ENCODE results near the gene SLC1A2. TPM values are rescaled to one million over a fixed set of nuclear protein-coding genes. Genes with fewer than 3 reads are reported as not detected.

Gene SLC1A2
- total RNA-seq, 1 donor from 2014 or later, result 0.41 TPM

DNA sequence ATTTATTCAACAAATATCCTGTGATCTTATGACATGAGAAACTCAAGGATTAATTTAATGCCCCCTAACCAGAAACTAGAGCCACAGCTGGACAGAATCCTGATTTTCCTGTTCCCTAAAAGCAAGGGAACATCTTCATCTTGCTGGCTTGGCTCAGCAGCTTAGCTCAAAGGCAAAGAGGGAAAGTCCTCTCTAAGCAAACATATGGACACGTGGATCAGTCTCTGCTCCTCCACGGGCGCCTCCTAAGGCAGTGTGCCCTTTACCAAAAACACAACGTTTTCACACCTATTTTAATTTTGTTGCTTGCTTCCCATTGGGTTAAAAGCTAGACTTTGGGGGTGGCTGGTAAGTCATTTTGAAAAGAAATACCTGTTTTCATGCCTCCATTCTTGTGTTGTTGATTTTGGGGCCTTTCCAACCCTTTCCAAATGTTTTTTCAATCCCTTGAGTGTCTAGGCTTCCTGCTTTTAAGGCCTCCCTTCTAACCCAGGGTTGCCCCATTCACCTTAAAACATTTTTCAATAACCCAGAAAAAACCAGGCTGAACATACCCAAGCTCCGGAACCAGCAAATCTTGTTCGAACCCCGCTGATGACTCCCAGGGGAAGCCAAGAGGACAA is 15.5 kb downstream of the SLC1A2 start:
- Mint-ChIP-seq H3K27ac (ENCODE audit: unreplicated experiment) (no peak overlapping the region), H3K4me1 (ENCODE audit: unreplicated experiment) (no peaks in the 10 kb centered on the region), H3K27me3 (ENCODE audit: unreplicated experiment) (no peaks in the 10 kb centered on the region), H3K4me3 (ENCODE audit: unreplicated experiment) (no peak overlapping the region), H3K36me3 (ENCODE audit: low read depth, unreplicated experiment) (no peaks in the 10 kb centered on the region), H3K9me3 (ENCODE audit: unreplicated experiment) (no peaks in the 10 kb centered on the region)
- TF ChIP-seq, protein P1, sequence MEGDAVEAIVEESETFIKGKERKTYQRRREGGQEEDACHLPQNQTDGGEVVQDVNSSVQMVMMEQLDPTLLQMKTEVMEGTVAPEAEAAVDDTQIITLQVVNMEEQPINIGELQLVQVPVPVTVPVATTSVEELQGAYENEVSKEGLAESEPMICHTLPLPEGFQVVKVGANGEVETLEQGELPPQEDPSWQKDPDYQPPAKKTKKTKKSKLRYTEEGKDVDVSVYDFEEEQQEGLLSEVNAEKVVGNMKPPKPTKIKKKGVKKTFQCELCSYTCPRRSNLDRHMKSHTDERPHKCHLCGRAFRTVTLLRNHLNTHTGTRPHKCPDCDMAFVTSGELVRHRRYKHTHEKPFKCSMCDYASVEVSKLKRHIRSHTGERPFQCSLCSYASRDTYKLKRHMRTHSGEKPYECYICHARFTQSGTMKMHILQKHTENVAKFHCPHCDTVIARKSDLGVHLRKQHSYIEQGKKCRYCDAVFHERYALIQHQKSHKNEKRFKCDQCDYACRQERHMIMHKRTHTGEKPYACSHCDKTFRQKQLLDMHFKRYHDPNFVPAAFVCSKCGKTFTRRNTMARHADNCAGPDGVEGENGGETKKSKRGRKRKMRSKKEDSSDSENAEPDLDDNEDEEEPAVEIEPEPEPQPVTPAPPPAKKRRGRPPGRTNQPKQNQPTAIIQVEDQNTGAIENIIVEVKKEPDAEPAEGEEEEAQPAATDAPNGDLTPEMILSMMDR (IDR thresholded peaks at IDR 0.05; ENCODE audit: unreplicated experiment), result no peak
- no peak for DNase-seq (ENCODE audit: low spot score)

DNA sequence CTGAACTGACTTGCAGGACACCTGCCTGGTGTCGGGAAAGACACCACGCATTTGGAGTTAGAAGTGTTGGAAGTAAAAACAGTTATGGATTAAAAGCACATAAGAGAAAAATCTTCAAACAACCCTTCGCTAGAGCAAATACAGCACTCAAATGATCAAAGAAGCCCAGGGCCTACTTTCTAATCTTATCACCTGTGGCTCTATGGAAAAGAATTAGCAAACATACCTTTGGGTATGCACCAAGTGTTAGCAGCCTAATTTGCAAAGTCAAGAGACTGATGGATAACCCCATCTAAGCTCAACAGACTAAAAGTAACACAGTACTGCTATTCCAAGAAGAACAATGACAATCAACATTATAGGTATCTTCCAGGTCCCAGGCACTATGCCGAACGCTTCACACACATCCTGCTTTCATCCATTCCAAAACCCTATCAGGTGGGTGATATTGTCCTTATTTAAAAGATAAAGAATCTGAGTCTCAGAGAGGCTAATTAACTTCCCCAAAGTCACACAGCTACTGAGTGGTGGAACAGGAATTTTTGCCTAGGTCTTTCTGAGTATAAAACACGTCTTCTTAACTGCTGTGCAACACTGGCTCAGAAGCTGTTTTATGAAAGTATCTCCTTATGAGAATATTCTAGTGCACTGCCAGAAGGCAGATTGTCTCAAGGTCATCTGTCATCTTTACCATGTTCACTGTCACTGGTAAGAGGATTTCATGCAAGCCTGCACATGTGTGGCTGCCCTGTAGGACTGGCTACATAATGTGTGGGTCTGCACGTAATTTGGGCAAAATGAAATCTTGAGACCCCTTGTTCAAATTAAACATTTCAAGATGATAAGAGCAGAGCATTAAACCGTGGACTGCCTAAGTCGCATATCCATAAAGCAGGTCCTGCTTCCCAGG is 16.4 kb downstream of the SLC1A2 start:
- TF ChIP-seq, protein P1 (IDR thresholded peaks at IDR 0.05; ENCODE audit: unreplicated experiment), result no peak
- H3K4me1 Mint-ChIP-seq (ENCODE audit: unreplicated experiment), result no peaks in the 10 kb centered on the region

DNA sequence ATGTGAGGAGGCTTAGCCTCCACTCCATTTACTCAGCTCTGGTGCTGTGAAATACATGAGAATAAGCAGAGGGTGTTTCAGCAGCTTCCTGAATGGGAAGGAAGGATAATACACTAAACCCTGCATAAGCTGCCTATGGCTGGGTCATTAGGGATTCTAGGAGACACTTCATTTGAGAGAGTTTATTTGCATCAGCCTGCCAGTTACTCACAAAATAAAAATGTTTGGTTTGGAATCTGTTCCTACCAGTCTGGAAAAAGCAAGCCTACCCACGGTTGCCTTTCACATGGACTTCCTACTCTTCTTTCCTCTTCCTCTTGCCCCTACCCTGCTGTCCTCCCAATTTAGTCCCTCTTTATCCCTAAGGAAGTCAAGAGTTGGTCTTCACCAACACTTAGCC is 20.5 kb downstream of the SLC1A2 start:
- Mint-ChIP-seq H3K9me3 (ENCODE audit: unreplicated experiment) (no peaks in the 10 kb centered on the region), H3K36me3 (ENCODE audit: low read depth, unreplicated experiment) (no peaks in the 10 kb centered on the region), H3K4me1 (ENCODE audit: unreplicated experiment) (no peaks in the 10 kb centered on the region), H3K27ac (ENCODE audit: unreplicated experiment) (no peak overlapping the region), H3K4me3 (ENCODE audit: unreplicated experiment) (no peak overlapping the region), H3K27me3 (ENCODE audit: unreplicated experiment) (peaks cover 1% of the 10 kb centered on the region)
- no peak for DNase-seq (ENCODE audit: low spot score)
- TF ChIP-seq, protein P1 (IDR thresholded peaks at IDR 0.05; ENCODE audit: unreplicated experiment), result no peak

More for the DNA sequence above, 16.4 kb downstream of the SLC1A2 start:
- Mint-ChIP-seq H3K36me3 (ENCODE audit: low read depth, unreplicated experiment) (no peaks in the 10 kb centered on the region), H3K4me3 (ENCODE audit: unreplicated experiment) (no peak overlapping the region), H3K9me3 (ENCODE audit: unreplicated experiment) (no peaks in the 10 kb centered on the region), H3K27ac (ENCODE audit: unreplicated experiment) (no peak overlapping the region), H3K27me3 (ENCODE audit: unreplicated experiment) (no peaks in the 10 kb centered on the region)
- DNase-seq (ENCODE audit: low spot score), result no peak

DNA sequence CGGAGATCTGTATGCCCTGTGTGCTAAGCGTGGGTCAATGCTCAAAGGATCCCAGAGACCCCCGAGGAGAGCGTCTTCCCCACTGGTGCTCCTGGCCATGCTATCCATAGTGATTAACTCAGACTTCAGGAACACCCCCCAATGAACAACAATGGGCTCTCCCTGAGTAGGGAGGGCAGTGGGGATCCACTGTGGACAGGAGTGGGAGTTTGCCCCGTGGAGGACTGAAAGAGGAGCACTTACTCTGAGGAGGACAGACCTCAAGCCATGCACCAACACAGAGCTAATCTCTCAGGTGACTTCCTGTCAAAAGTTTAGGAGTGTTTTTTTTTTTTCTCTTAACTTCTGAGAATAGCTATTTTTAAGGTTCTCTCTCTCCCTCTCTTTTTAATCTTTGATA is 24.4 kb downstream of the SLC1A2 start:
- H3K27ac Mint-ChIP-seq (ENCODE audit: unreplicated experiment), result no peak overlapping the region
- H3K27me3 Mint-ChIP-seq (ENCODE audit: unreplicated experiment), result peaks cover 3% of the 10 kb centered on the region
- no peak for DNase-seq (ENCODE audit: low spot score)
- no peaks in the 10 kb centered on the region for H3K36me3 Mint-ChIP-seq (ENCODE audit: low read depth, unreplicated experiment)
- H3K4me3 Mint-ChIP-seq (ENCODE audit: unreplicated experiment), result no peak overlapping the region
- H3K9me3 Mint-ChIP-seq (ENCODE audit: unreplicated experiment), result no peaks in the 10 kb centered on the region
- TF ChIP-seq, protein P1 (IDR thresholded peaks at IDR 0.05; ENCODE audit: unreplicated experiment), result no peak
- no peaks in the 10 kb centered on the region for H3K4me1 Mint-ChIP-seq (ENCODE audit: unreplicated experiment)

DNA sequence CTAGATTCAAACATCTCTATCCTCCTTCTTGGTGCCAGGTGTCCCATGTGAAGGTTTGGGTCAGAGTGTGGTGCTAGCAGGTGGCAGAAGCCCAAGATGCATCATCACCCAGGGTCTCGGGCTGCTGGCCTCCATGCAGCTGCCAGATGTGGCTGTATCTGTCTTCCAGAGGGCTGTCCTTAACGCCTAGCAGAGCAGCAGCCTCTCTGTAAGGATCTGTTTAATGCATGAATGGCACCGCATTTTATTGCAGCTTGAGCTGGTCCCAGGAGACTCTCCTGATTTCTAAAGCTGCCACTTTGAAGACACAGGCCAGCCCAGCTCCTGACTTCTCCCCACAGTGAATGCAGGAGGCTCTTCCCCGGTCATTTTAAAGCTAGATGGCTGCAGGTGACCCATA is 26.3 kb downstream of the SLC1A2 start:
- H3K4me3 Mint-ChIP-seq (ENCODE audit: unreplicated experiment), result no peak overlapping the region

More for the DNA sequence above, 26.3 kb downstream of the SLC1A2 start:
- H3K4me1 Mint-ChIP-seq (ENCODE audit: unreplicated experiment), result no peaks in the 10 kb centered on the region
- no peak overlapping the region for H3K27ac Mint-ChIP-seq (ENCODE audit: unreplicated experiment)
- H3K9me3 Mint-ChIP-seq (ENCODE audit: unreplicated experiment), result no peaks in the 10 kb centered on the region
- H3K27me3 Mint-ChIP-seq (ENCODE audit: unreplicated experiment), result peaks cover 3% of the 10 kb centered on the region
- DNase-seq (ENCODE audit: low spot score), result no peak
- H3K36me3 Mint-ChIP-seq (ENCODE audit: low read depth, unreplicated experiment), result no peaks in the 10 kb centered on the region
- TF ChIP-seq, protein P1 (IDR thresholded peaks at IDR 0.05; ENCODE audit: unreplicated experiment), result no peak
